Activated CD4-positive, alpha-beta T cell treated with anti-CD3 and anti-CD28 coated beads, Interleukin-10, Interleukin-2, amounts not matched to agents 100 ng/mL and 50 ng/mL, durations not matched to agents 16 hours and 8 hours (primary cell): ENCODE measurements around the gene NXT1.

ENCODE experiments used
- DNase-seq: peaks from one replicate; pipeline ENCODE4 v3.0.0-alpha.2; 2020

The NXT1 gene

GRCh38 chr20:23361476-23362391 lies 11.1 kb downstream of the NXT1 start, which contains the start of gene GZF1:
Gene GZF1 (plus strand): TSS chr20:23362182. CDS start chr20:23364384, 2,202 bp downstream.
- peak; percentile 98 for DNase-seq

DNA sequence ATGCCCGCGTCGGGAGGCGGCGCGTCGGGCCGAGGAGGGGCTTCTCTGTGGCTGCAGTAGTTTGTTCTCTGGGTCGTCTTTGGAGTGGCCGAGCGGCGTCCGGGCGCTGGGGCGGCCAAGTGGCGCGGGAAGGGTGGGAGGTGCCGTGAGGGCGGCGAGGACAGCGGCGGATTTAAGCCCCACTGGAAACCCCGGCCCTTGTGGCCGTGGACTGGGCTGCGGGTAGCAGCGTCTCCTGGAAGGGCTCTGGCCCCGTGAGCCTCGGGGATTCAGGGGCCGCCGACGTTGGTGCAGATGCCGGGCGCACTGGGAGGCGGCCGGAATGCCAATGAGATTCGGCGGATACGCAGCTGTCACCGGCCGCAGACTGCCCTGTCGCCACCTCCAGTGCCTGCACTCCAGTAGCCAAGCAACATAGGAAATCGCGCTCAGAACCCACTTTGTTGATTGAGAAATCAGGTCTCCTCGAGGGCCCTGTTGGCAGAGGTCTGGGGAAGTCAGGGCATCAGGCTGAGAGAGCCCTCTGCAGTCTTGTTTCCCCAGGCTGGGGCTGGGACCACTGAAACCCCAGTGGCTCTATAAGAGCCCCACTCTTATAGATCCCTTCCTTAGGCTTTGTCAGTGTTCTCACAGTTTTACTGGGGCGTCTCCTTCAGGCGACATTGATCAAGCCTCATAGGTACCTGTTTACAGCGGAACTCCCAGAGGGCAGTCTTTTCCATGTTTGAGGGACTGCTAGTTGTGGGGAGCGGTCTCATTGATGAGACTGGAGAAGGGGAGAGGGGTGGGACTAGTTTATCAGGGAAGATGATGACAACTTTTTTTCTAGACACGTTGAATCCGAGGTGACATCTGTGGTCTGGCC lies 12.0 kb downstream of the NXT1 start:
- DNase-seq: peak; percentile 41

DNA sequence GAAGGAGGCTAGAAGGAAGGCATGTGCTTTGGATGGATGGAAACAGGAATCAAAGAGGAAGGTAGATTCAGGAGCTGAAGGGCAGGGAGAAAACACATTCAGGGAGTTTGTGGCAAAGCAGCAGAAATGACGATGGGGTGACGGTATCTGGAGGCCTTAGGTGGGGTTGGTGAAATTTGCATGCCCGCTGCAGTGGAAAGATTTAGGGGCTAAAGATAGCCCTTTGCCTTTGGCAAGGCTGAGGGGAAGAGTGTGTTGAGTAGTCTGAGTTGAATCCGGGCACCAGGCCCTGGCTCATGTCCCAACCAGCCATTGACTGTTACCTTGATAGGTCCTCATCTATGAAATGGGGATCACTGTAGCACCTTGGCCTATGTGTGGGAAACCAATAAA lies 12.7 kb downstream of the NXT1 start:
- DNase-seq: no peak

DNA sequence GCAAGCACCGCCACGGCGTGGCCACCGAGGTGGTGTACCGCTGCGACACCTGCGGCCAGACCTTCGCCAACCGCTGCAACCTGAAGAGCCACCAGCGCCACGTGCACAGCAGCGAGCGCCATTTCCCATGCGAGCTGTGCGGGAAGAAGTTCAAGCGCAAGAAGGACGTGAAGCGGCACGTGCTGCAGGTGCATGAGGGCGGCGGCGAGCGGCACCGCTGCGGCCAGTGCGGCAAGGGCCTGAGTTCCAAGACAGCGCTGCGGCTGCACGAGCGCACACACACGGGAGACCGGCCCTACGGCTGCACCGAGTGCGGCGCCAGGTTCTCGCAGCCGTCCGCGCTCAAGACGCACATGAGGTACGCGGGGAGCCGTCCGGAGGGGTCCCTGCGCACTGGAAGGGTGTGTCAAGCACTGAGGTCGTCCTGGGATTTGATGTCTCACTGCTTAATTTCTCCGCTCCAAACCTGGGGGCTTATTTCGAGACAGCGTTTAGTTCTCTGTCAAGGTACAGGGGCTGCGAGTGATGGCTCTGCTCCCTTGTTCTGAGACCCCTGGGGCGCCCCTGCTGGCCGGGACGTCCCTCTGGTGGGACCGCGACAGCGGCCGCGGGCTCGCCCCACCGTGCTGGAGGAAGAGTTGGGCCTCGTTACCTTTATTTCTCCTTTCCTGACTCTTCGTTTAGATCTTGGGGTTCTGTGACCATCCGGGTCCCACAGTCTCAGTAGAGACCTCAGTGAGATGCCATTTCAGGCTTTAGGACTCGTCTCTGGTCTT lies 15.0 kb downstream of the NXT1 start:
- no peak for DNase-seq

DNA sequence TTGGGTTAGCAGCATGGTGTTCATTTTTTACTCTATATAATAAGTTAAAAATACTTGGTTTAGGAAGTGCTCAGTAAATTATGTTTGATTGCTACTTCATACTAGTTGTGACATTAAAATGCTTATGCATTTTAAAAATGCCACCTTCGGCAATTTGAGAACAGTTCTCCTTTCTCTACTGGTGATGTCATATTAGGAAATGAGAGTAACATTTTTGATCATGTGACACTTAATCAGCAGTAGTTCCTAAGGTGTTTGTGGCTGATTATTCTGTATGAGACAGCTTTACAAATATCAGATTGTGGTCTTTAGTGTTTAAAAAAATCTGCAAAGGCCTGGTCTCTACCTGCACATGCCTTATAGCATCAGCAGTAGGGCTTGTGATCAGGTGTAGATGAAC lies 15.8 kb downstream of the NXT1 start:
- DNase-seq: peak; percentile 62

GRCh38 chr20:23367770-23368169 lies 17.2 kb downstream of the NXT1 start:
- DNase-seq: peak; percentile 55

DNA sequence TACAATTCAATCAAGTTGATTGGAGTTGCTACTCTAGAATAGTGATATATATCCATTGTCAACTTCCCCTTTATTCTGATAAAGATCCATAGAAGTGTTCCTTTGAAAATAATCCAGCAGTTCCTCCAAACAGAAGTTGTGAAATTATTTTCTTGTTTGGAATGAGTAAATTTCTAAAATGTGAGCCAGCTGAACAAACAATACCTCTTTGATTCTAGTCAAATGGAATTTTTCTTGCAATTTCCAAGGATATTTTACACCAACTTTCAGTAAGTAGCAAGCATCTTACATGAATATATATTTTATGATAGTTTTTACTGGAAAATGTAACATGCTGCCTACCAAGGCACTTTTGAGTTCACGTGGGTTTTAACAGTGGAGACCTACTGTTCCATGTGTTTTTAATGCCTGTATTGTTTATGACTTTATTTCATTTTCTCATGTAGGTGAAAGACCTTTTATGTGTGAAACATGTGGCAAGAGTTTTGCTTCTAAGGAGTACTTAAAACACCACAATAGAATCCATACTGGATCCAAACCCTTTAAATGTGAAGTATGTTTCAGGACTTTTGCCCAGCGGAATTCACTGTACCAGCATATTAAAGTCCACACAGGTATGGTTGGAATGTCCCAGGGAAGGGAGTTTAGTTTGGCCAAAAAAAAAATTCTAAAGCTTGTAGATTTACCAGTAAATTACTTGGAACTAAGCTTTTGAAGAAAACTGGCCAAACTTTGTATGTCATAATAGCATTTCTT lies 17.9 kb downstream of the NXT1 start:
- DNase-seq: no peak

GRCh38 chr20:23369072-23369823 lies 18.7 kb downstream of the NXT1 start:
- DNase-seq: no peak

DNA sequence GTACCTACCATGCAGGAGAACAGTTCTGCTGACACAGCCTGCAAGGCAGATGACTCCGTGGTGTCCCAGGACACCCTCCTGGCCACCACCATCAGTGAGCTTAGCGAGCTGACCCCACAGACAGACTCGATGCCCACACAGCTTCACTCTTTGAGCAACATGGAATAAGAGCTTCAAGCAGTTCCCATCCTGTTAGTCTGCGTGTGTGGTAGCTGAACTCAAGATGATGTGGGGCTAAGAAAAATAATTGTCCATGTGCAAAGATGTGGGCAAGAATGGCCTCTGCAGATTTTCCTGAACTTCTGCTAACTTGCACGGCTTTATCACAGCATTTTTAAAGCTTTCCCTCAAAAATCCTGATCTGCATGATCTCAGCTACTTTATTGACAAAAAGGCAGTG lies 19.7 kb downstream of the NXT1 start:
- DNase-seq: no peak

- no peak for DNase-seq
These were observed 20.3 kb downstream of the NXT1 start for GRCh38 chr20:23370873-23371272.

DNA sequence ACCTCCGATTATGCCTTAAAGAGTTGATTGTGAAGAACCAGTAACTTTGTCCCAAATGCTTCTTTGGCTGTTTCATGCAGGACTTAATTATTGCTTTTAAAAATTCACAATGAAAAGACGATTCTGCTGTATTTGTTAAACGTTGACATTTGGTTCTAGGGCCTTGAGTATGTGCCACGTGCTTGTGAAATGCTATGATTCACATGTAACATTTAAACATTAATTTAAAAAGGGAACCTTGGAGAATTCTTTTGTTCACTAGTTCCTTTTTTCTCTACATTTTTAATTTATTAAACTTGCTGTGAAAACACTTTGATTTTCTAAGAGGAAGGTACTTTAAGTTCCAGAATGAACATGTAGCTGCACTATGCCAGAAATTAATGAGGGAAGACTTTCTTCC lies 20.9 kb downstream of the NXT1 start:
- DNase-seq: no peak

GRCh38 chr20:23374441-23374840 lies 23.9 kb downstream of the NXT1 start:
- no peak for DNase-seq

DNA sequence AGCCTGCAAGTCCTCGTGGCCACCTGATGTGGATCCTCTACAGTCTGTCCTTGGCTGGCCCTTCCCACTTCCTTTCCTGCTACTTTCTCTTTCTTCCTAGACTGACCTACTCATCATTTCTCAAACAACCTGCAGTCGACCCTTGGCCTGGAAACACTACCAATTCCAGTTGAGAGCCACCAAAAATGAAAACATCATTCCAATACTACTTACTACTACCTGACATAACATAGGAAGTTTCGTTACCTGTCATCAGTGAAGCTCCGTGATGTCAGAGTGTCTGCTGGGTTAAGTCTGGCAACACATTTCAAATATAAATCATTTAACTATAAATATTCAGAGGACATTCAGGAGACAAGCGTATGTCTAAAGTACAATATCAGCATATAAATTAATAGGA lies 25.2 kb downstream of the NXT1 start:
- no peak for DNase-seq

GRCh38 chr20:23379772-23380171 lies 29.2 kb downstream of the NXT1 start:
- no peak for DNase-seq

- no peak for DNase-seq
These were observed 31.3 kb downstream of the NXT1 start for GRCh38 chr20:23381876-23382275.

GRCh38 chr20:23386304-23387117 lies 35.9 kb downstream of the NXT1 start:
- DNase-seq: no peak

DNA sequence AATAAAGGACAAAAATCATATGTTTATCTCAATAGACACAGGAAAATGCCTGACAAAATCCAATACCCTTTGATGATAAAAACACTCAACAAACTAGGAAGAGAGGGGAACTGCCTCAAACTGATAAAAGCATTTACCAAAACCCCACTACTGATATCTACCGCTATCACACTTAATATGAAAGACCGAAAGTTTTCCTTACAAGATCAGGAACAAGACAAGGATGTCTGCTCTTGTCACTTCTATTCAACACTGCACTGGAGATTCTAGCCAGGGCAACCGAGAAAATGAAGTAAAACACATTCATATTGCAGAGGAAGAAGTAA lies 36.5 kb downstream of the NXT1 start:
- DNase-seq: no peak

- DNase-seq: no peak
These were observed 39.6 kb downstream of the NXT1 start for GRCh38 chr20:23390091-23390774.

GRCh38 chr20:23391707-23392310 lies 41.2 kb downstream of the NXT1 start:
- DNase-seq: no peak
